Measurements from ENCODE around the gene NEUROD2.

Gene NEUROD2

DNA sequence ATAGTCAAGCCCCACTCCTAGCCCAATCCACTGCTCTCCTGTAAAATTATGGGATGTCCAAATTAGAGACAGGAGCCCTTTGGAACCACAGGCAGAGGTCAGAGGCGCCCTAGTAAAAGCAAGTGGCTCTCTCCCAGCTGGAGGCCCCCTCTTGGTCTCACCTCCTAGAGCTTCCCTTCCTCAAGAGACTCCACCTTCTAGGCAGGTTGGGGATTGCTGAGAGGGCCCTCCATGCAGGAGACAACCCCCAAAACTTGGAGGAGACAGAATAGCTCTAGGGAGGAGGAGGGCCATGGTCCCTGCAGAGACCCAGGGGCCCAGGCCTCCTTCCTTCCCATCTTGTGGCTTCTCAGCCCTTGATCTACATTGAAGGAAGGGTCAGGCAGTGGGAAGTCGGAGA is 29.4 kb downstream of the NEUROD2 start:
- DNase-seq = no peak

DNA sequence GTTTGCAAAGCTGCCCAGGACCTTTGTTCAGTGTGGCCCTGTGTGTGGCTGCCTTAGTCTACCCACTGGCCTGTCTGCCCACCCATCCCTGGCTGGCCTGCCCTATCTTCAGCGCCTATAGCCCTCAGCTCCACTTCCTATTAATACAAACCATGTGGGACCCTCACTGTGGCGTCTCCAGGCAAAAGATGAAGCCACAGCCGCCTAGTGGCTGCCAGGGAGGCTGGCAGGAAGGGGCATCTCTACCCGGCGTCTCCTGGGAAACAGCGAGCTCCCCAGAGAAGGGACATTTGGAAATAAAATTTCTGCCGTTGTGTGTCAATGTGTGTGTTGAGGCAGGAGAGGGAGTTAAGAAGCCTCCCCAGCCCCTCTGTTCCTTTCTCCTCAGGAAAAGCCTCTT is 31.5 kb downstream of the NEUROD2 start:
- no peak for DNase-seq

DNA sequence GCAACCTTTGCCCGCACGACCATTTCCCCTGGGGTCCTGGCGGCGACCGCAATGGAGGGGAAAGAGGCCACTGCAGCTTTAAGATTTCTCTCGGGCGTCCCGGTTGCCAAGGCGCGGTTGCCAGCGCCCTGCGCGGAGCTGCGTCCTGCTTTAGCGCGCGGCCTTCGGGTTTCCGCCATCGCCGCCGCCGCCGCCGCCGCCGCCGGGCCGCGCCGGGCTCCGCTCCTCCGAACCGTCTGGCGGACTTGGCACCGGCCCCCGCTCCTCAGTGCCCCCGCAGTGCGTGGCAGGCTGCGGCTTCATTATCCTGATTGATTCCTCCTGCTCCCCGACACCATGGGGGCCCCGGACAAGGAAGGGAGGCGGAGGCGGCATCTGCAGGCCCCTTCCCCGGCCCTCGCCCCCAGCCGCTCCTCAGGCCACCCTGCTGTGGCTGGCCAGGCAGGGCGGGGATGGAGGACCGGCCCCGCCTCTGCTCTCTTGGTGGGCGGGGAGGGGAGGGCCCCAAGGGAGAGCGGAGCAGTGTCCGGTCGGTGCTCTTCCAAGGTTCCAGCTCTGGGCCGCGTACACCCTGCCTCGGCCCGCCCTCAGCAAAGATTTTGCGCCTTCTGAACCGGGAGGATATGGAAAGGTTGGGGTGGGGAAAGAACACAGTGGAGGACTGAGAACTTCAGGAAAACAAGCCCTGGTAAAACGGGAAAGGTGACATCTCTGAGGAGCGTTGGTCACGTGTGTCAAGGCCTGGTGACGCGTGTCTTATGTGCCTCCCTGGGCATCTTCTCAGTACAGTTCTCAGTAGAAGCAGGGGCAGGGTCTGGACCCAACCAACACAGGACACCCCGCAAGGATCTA is 34.0 kb downstream of the NEUROD2 start:
- DNase-seq = peak; percentile 55

DNA sequence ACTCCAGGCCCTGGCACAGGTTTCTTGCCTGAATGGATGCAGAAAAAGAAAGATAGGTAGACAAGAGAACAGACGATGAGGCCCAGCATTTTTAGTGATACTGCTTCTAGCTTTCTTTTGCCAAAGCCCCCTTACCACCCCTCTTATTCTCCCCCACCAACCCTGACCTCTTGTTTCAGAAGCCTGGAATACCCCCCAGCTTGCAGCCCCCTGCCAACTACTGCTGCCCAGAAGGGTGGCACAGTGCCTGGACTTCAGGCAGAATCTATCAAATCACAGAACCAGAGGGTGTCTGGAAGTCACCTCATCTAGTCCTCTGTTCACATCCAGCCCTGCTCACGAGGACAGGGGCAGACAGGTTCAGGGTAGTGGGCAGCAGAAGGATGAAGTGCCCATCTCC is 35.6 kb downstream of the NEUROD2 start:
- DNase-seq = no peak

DNA sequence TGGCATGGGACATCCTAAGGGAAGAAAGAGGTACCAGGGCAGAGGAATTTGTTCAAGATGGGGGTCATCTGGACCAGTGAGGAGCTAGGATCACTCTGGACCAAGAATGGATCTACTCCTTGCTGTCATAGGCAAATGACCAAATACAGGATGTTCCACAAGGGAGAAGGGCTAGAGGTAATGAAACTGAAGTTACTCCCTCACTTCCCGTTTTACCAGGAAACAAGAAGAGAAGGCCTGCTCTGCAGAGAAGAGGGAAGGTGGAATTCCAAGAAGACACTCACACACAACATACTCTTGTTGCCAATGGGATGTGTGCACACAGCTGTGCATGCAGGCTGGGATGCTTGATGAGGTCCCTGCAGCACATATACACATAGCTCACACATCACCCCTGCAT is 38.6 kb downstream of the NEUROD2 start:
- DNase-seq = no peak

DNA sequence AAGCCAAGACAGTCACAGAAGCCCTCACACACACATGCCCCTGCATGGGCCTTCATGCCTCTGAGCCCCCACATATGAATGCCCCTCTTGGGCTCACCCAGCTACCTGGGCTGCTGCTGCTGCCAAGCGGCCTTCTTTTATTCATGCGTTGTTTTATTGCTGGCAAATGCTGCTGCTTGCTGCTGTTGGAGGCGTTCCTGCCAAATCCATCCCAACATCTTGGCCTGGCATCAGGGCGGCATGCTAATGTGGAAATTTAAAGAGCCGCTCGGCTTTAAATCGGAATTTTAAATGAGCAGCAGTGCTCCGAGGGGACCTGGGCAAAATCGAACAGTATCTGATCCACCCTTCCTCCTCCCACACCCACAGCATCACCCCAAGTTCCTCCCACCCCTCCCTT is 39.0 kb downstream of the NEUROD2 start:
- no peak for DNase-seq

DNA sequence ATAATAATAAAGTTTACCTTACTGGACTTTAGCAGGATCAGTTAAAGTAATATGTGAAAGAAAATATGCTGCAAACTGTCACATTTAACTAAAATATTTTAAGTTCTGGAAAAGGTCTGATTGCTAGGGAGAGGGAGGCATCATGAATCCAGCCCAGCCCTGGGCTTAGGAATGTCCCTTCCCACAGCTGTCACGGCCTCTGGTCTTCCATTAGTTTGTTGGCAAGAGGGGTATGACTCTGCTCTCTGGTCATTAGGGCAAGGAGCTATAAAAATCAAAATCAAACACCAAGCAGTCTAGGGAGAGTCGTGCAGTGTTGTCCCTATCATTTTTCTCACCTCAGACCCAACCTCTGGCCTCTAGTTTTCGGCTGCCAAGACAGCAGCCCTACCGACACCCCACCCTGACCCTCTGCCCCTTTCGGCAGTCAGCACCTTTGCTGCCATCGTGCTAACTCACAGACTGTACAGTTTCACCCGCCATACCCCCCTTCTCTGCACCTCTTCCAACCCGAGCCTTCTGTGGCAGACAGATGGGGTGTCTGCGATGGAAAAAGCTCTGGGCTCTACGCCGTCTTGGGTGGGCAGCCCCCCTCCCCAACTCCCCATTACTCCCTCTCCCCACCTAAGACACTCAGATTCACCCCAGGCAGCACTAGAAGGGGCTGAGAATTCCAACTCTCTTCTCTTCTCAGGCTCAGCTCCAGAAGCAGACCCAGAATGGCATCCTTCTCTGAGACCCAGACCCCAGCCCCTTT is 41.4 kb downstream of the NEUROD2 start:
- no peak for DNase-seq

DNA sequence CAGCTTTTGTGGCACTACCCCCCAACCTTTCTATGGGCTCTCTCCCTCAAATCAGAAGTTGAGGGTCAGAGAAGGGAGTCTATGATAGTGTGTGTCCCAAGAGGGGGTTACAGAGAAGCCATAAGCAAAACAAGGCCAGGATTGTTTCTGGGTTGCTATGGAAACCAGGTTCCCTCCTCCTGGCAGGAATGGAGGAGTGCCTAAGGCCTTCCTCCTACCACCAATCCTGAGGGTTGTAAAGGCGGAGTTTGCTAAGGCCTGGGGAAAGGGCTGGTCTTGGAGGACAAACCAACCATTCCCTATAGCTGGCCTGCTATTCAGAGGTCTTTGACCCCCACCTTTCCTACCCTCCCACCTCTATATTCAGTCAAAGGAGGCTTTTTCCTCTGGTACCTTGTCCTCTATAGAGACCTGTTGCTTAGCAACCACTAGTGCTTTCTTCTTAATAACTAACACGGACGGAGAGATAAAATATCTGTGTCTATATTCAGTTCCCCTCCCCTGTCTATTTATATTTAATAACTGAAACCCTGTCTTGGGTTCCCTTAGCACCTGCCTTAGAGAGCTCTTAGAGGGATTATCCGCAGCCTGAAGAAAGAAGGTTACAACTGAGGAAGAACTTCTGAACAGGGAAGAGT is 43.4 kb downstream of the NEUROD2 start:
- DNase-seq = no peak

DNA sequence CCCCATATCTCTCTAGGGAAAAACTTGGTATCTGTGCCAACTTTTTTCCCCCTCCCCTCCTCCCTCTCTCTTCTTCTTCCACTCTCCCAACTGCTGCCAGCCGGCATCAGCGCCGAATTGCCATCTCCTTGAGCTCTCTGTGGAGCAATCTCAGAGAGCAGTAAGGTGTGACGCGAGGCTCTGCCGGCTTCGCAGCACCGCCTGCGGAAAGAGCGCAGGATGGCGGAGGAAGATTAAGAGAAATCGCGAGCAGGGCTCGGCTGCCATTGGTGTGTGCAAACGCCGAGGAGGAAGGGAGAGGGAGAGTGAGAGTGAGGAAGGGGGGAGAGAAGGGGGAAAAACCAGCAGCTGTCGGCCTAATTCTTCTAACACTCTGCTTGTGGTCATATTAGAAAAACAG is 44.2 kb downstream of the NEUROD2 start:
- no peak for DNase-seq

GRCh38 chr17:39562976-39563375 is 44.7 kb downstream of the NEUROD2 start:
- no peak for DNase-seq

DNA sequence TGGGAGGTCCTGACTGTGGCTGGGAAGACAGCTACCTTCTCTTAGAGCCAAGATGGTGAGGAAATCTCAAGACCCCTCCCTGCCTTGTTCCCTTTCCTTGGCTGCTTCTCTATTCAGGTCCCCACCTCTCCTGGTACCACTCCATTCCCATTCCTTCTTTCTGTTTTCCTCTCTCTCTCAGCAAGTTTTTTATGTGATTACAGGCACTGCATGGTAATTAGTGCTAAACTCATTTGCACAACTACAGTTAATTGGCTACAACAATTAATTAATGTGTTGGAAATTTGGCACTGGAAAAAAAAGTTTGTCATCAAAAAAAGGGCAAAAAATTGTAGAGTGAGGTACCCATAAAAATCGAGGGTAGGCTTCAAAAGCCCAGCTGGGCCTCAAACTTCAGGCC is 45.3 kb downstream of the NEUROD2 start:
- no peak for DNase-seq

DNA sequence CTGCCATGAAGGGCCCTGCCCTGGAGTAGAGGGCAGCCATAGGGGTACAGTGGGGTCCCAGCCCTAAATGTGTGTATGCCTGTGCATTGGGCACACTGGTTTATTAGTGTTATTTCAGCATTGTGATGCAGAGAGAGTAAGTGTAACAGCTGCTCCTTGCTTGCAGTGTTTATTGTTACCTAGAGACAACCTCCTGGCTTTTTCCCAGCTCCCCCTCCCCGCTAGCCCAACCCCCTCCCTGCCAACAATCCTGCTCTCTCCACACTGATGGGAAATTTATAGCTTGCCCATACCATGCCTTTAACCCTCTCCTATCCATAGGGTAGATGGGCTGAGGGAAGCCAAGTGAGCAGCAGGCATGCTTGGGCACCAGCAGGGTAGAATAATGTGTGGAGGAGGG is 51.3 kb downstream of the NEUROD2 start:
- no peak for DNase-seq

DNA sequence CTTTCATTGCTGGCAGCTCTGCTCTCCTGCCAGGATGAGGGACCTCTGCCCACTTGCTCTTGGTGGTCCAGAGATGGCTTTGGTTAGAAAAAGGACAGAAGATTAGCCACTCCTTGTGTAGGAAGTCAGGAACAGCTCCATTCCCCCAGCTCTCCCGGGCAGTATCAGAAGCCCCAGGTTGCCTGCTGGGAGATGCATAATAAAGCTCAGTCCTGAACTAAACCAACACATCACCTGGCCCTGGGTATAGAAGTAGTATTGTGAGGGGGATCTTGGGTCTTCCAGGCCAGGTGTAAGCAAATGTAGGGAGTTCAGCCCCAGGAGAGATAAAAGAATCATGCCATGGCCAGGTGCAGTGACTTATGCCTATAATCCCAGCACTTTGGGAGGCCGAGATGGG is 52.4 kb downstream of the NEUROD2 start:
- DNase-seq = no peak

Data from NCI-H748 treated with DMSO at 0.1 percent for 48 hours (cell line).